Gastroesophageal sphincter (tissue), 4 donors: ENCODE measurements around the gene EHBP1. TPM values are rescaled to one million over a fixed set of nuclear protein-coding genes. Genes with fewer than 3 reads are reported as not detected.
"Not testable (repeated sequence)": the region's sequence is repeated elsewhere in the genome, so short reads cannot be mapped to it uniquely, and the experiment has no call there.

Experiments used
- ATAC-seq: fragments of 150-250 bp; one replicate; pipeline ENCODE4 v1.9.1; 2016; ENCODE audit warnings: mild to moderate bottlenecking, moderate library complexity
- H3K27ac ChIP-seq, 4 donors: fragments of 200-600 bp; sonication (generic) in 3 of 4; 1 replicate in 3 of 4; 2 replicates in 1 of 4; pipeline ENCODE4 v1.5.1; 2016 to 2019
- H3K27me3 ChIP-seq: fragments of 200-600 bp; sonication (generic); one replicate; pipeline ENCODE4 v1.5.1; 2019
- H3K36me3 ChIP-seq, 2 donors: fragments of 200-600 bp; sonication (generic); one replicate each; pipeline ENCODE4 v1.5.1; 2019; ENCODE audit warnings: control low read depth in 1 of 2
- H3K4me1 ChIP-seq, 3 donors: fragments of 200-600 bp; sonication (generic); 1 replicate in 2 of 3; 2 replicates in 1 of 3; pipeline ENCODE4 v1.5.1; 2016 to 2019; ENCODE audit warnings: control low read depth in 2 of 3
- H3K4me3 ChIP-seq, 2 donors: fragments of 200-600 bp; sonication (generic); one replicate each; pipeline ENCODE4 v1.5.1; 2019; ENCODE audit warnings: mild to moderate bottlenecking in 1 of 2, moderate library complexity in 1 of 2
- H3K9me3 ChIP-seq, 3 donors: fragments of 200-600 bp; sonication (generic); one replicate each; pipeline ENCODE4 v1.5.1; 2017 to 2019; ENCODE audit warnings: control low read depth in 2 of 3
- EP300 ChIP-seq: sonication (generic); formaldehyde crosslinking; IDR thresholded peaks from one replicate; pipeline ENCODE4 v1.6.1; 2017; ENCODE audit warnings: antibody characterized with exemption, mild to moderate bottlenecking
- POLR2A ChIP-seq, 2 donors: fragments of 450-650 bp; IDR thresholded peaks; one replicate each; pipeline ENCODE4 v1.6.1; 2017; ENCODE audit warnings: antibody characterized with exemption in 2 of 2, mild to moderate bottlenecking in 2 of 2, moderate library complexity in 1 of 2
- POLR2AphosphoS5 ChIP-seq: sonication (generic); formaldehyde crosslinking; IDR thresholded peaks from one replicate; pipeline ENCODE4 v1.6.1; 2017; ENCODE audit warnings: antibody characterized with exemption
- WGBS, 2 donors: methylation state at CpG; one replicate each; pipeline ENCODE4 v1.1.5; 2018; ENCODE audit warnings: low coverage in 1 of 2; 5-methylcytosine and 5-hydroxymethylcytosine counted together
- total RNA-seq, 4 donors: library from RNA; depleted of rRNA; stranded (reverse); fragments of >200 nt; gene quantifications; one replicate each; pipeline ENCODE4 v1.1.0, GENCODE V29; 2016
- TF ChIP-seq, protein P1 (sequence below), 4 experiments: fragments of 200-600 bp in 2 of 4; fragments of 450-650 bp in 2 of 4; sonication (generic) in 1 of 4; IDR thresholded peaks; one replicate each; pipeline ENCODE4 v1.5.1; 2017 to 2019; ENCODE audit warnings: antibody characterized with exemption in 4 of 4, mild to moderate bottlenecking in 2 of 4, moderate library complexity in 2 of 4

The EHBP1 gene
- total RNA-seq, 4 donors from 2014 or later = 82.4 to 159 (median 146) TPM

DNA sequence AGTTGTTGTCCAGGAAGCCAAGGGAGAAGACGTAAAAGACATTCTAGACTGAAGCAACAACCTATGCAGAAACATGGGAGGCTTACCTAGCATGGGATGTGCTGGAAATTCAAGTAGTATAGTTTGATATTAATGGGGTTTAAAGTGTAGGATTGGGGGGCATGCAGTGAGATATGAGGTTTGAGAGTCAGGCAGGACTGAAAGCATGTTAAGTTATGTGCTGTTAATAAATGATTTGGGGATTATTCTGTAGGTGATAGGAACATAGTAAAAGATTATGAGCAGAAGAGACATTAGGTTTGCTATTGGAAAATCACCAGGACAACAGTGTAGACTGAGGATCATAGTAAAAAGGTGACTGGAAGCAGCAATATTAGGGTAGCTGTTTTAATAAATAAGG is 3.2 kb downstream of the EHBP1 start:
- Histone ChIP-seq H3K4me1 (peaks cover 4 to 77% (median 10%) of the 10 kb centered on the region in 3 donors), H3K4me3 (peak overlapping the region; percentile 88 to 97), H3K36me3 (peaks cover 0 to 6% of the 10 kb centered on the region in 2 donors), H3K27ac (no peak overlapping the region), H3K27me3 (no peaks in the 10 kb centered on the region), H3K9me3 (no peaks in the 10 kb centered on the region)
- TF ChIP-seq POLR2AphosphoS5 = no peak
- TF ChIP-seq, protein P1, sequence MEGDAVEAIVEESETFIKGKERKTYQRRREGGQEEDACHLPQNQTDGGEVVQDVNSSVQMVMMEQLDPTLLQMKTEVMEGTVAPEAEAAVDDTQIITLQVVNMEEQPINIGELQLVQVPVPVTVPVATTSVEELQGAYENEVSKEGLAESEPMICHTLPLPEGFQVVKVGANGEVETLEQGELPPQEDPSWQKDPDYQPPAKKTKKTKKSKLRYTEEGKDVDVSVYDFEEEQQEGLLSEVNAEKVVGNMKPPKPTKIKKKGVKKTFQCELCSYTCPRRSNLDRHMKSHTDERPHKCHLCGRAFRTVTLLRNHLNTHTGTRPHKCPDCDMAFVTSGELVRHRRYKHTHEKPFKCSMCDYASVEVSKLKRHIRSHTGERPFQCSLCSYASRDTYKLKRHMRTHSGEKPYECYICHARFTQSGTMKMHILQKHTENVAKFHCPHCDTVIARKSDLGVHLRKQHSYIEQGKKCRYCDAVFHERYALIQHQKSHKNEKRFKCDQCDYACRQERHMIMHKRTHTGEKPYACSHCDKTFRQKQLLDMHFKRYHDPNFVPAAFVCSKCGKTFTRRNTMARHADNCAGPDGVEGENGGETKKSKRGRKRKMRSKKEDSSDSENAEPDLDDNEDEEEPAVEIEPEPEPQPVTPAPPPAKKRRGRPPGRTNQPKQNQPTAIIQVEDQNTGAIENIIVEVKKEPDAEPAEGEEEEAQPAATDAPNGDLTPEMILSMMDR (IDR thresholded peaks at IDR 0.05) = no peak
- TF ChIP-seq EP300 = no peak
- no peak for TF ChIP-seq POLR2A (IDR thresholded peaks at IDR 0.05)
- 71 to 92% methylated on average over 1 of the region's 1 CpG for WGBS, 2 donors
- ATAC-seq = no peak

DNA sequence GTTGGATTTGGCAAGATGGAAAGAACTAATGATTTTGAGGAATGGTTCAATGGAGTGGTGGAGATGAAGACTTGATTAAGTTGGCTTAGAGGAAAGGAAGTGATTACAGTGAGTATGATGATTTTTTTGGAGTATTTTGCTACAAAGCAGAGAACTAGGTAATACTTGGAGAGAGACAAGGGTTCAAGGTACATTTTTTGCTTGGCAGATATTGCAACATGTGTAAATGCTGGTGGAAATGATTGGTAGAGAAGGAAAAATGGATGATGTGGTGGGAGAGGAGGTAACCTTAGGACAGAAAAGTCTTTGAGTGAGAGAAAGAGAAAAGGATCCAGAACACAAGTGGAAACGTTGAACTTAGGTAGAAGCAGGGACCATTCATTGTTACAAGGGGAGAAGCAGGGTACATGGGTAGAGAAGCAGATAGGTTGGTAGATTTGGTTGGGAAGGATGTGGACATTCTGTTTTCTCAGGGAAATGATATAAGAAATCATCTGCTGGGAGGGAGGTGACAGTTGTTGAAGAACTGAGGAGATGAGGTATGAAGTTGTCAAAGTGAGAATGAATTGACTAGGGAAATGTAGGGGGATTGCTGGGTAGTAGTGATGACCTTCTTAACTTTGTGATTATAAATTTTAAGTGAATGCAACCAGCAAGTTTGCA is 6.5 kb downstream of the EHBP1 start:
- ATAC-seq = no peak
- Histone ChIP-seq H3K4me1 (peaks cover 0 to 80% (median 10%) of the 10 kb centered on the region in 3 donors), H3K27ac (no peak overlapping the region), H3K27me3 (no peaks in the 10 kb centered on the region), H3K4me3 (no peak overlapping the region), H3K9me3 (no peaks in the 10 kb centered on the region), H3K36me3 (peaks cover 0 to 14% of the 10 kb centered on the region in 2 donors)
- WGBS, 2 donors = 94 to 100% methylated on average over 1 of the region's 1 CpG
- no peak for TF ChIP-seq POLR2AphosphoS5
- TF ChIP-seq POLR2A (IDR thresholded peaks at IDR 0.05) = no peak
- no peak for TF ChIP-seq EP300
- TF ChIP-seq, protein P1 (IDR thresholded peaks at IDR 0.05) = no peak

DNA sequence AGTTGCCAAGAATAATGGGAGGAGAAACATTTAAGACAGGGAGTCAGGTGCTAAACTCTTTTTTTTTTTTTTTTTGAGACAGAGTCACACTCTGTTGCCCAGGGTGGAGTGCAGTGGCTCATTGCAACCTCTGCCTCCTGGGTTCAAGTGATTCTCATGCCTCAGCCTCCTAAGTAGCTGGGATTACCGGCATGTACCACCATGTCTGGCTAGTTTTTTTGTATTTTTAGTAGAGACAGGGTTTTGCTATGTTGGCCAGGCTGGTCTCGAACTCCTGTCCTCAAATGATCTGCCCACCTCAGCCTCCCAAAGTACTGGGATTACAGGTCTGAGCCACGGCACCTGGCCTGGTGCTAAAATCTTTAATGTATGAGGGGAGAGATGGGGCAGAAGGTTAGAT is 7.7 kb downstream of the EHBP1 start:
- not testable (repeated sequence) for H3K27ac ChIP-seq, H3K9me3 ChIP-seq, H3K27me3 ChIP-seq, ATAC-seq, H3K4me3 ChIP-seq
- WGBS, 2 donors = 86% methylated on average over 1 of the region's 3 CpGs; no CpG with 5 or more reads in 1 of the 2 donors
- Histone ChIP-seq H3K4me1 (peaks cover 0 to 79% (median 10%) of the 10 kb centered on the region in 3 donors), H3K36me3 (peaks cover 0 to 14% of the 10 kb centered on the region in 2 donors)

DNA sequence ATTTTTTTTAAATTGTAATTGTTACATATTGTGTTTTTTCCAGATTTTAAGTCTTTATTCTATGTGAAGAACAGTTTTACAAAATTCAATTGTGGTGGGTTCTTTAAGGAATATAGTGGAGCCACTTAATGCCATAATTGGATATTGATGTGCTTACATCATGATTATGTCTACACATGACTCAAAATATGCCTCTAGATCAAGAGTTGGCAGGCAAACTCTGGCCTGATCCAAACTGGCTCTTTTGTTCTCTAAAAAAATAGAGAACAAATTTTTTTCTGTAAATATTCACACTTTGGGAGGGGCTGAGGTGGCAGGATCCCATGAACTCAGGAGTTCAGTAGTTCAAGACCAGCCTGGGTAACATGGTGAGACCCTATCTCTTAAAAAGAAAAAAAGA is 8.3 kb downstream of the EHBP1 start:
- no peaks in the 10 kb centered on the region for H3K9me3 ChIP-seq

DNA sequence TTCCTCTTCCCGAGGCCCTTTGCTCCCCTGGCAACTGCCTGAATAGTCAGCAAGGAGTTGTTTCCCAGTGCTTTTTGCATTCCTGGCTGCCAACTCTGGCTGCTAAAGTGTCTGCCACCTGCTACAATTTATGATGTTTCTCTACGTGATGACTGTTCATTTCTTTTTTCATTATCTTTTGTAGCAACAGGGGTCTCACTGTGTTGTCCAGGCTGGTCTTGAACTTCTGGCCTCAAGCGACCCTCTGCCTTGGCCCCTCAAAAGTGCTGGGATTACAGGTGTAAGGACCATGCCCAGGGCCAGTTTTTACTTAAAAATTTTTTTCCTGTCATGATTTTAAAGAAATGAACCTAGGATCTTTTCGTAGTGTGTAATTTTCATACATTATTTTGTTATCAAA is 11.3 kb downstream of the EHBP1 start:
- Histone ChIP-seq H3K36me3 (peaks cover 0 to 7% of the 10 kb centered on the region in 2 donors), H3K4me3 (no peak overlapping the region), H3K27ac (no peak overlapping the region), H3K4me1 (peaks cover 0 to 48% (median 0%) of the 10 kb centered on the region in 3 donors), H3K9me3 (no peaks in the 10 kb centered on the region), H3K27me3 (no peaks in the 10 kb centered on the region)
- ATAC-seq = no peak
- WGBS, 2 donors = 55 to 61% methylated on average over 2 to 4 of the region's 4 CpGs
- TF ChIP-seq POLR2A (IDR thresholded peaks at IDR 0.05) (no peak), EP300 (no peak), POLR2AphosphoS5 (no peak)
- TF ChIP-seq, protein P1 (IDR thresholded peaks at IDR 0.05) = no peak

More for the DNA sequence above, 8.3 kb downstream of the EHBP1 start:
- TF ChIP-seq, protein P1 (IDR thresholded peaks at IDR 0.05) = no peak
- TF ChIP-seq POLR2AphosphoS5 (no peak), POLR2A (IDR thresholded peaks at IDR 0.05) (no peak), EP300 (no peak)
- H3K27ac ChIP-seq = no peak overlapping the region
- ATAC-seq = no peak
- peaks cover 0 to 14% of the 10 kb centered on the region in 2 donors for H3K36me3 ChIP-seq
- H3K4me3 ChIP-seq = no peak overlapping the region
- peaks cover 0 to 75% (median 5%) of the 10 kb centered on the region in 3 donors for H3K4me1 ChIP-seq
- H3K27me3 ChIP-seq = no peaks in the 10 kb centered on the region
